ENCODE data around the gene RBSN. TPM values are rescaled to one million over a fixed set of nuclear protein-coding genes. Genes with fewer than 3 reads are reported as not detected.

The RBSN gene
- total RNA-seq, 3 donors from 2014 or later, result 28.6 to 30.5 (median 29.6) TPM

GRCh38 chr3:15041950-15042349, 57.0 kb downstream of the RBSN start:
- Histone ChIP-seq H3K36me3 (peaks cover 4% of the 10 kb centered on the region), H3K27ac (no peak overlapping the region), H3K27me3 (no peaks in the 10 kb centered on the region), H3K9me3 (no peaks in the 10 kb centered on the region), H3K4me1 (no peaks in the 10 kb centered on the region), H3K4me3 (no peak overlapping the region)
- no peak for DNase-seq (ENCODE audit: low spot score in 2 of 2)
- intact Hi-C loops (cut with DNase I; ENCODE audit: low total_unique reads), result no loop called here
- no peak for TF ChIP-seq CTCF (IDR thresholded peaks at IDR 0.05)
- no peak for TF ChIP-seq POLR2A (IDR thresholded peaks at IDR 0.05)
- no peak for TF ChIP-seq POLR2AphosphoS5 (IDR thresholded peaks at IDR 0.05)

- DNase-seq (ENCODE audit: low spot score in 2 of 2), result no peak
- H3K9me3 ChIP-seq, result no peaks in the 10 kb centered on the region
- H3K4me3 ChIP-seq, result no peak overlapping the region
- no peak overlapping the region for H3K27ac ChIP-seq
- TF ChIP-seq POLR2AphosphoS5 (IDR thresholded peaks at IDR 0.05) (no peak), CTCF (IDR thresholded peaks at IDR 0.05) (no peak), POLR2A (IDR thresholded peaks at IDR 0.05) (no peak)
- peaks cover 4% of the 10 kb centered on the region for H3K36me3 ChIP-seq
- no peaks in the 10 kb centered on the region for H3K27me3 ChIP-seq
- no peaks in the 10 kb centered on the region for H3K4me1 ChIP-seq
- intact Hi-C loops (cut with DNase I; ENCODE audit: low total_unique reads), result no loop called here
Measured at GRCh38 chr3:15040844-15041243, 58.1 kb downstream of the RBSN start.

GRCh38 chr3:15038306-15038705, 60.6 kb downstream of the RBSN start:
- no peak for DNase-seq (ENCODE audit: low spot score in 2 of 2)
- peaks cover 14% of the 10 kb centered on the region for H3K36me3 ChIP-seq
- no peak for TF ChIP-seq CTCF (IDR thresholded peaks at IDR 0.05)
- no peak for TF ChIP-seq POLR2A (IDR thresholded peaks at IDR 0.05)
- no peak for TF ChIP-seq POLR2AphosphoS5 (IDR thresholded peaks at IDR 0.05)
- no peaks in the 10 kb centered on the region for H3K27me3 ChIP-seq
- no peaks in the 10 kb centered on the region for H3K9me3 ChIP-seq
- intact Hi-C loops (cut with DNase I; ENCODE audit: low total_unique reads), result no loop called here
- no peak overlapping the region for H3K4me3 ChIP-seq
- no peaks in the 10 kb centered on the region for H3K4me1 ChIP-seq
- H3K27ac ChIP-seq, result no peak overlapping the region

- Histone ChIP-seq H3K4me1 (no peaks in the 10 kb centered on the region), H3K27me3 (no peaks in the 10 kb centered on the region), H3K9me3 (no peaks in the 10 kb centered on the region), H3K36me3 (peaks cover 10% of the 10 kb centered on the region), H3K27ac (no peak overlapping the region), H3K4me3 (no peak overlapping the region)
- no peak for DNase-seq (ENCODE audit: low spot score in 2 of 2)
- TF ChIP-seq POLR2A (IDR thresholded peaks at IDR 0.05) (no peak), POLR2AphosphoS5 (IDR thresholded peaks at IDR 0.05) (no peak), CTCF (IDR thresholded peaks at IDR 0.05) (no peak)
- intact Hi-C loops (cut with DNase I; ENCODE audit: low total_unique reads), result no loop called here
Measured at GRCh38 chr3:15033103-15033502, 65.8 kb downstream of the RBSN start.

- Histone ChIP-seq H3K36me3 (peaks cover 10% of the 10 kb centered on the region), H3K4me3 (no peak overlapping the region)
- no peak for TF ChIP-seq POLR2A (IDR thresholded peaks at IDR 0.05)
- TF ChIP-seq CTCF (IDR thresholded peaks at IDR 0.05), result no peak
- TF ChIP-seq POLR2AphosphoS5 (IDR thresholded peaks at IDR 0.05), result no peak
Measured at GRCh38 chr3:15032650-15033049, 66.3 kb downstream of the RBSN start.

More at GRCh38 chr3:15032650-15033049, 66.3 kb downstream of the RBSN start:
- H3K27ac ChIP-seq, result no peak overlapping the region
- H3K9me3 ChIP-seq, result no peaks in the 10 kb centered on the region
- no peak for DNase-seq (ENCODE audit: low spot score in 2 of 2)
- no peaks in the 10 kb centered on the region for H3K4me1 ChIP-seq
- H3K27me3 ChIP-seq, result no peaks in the 10 kb centered on the region
- intact Hi-C loops (cut with DNase I; ENCODE audit: low total_unique reads), result no loop called here

Data from breast epithelium (tissue), 4 donors.